ENCODE measurements around the gene SKI.

SKI gene

DNA sequence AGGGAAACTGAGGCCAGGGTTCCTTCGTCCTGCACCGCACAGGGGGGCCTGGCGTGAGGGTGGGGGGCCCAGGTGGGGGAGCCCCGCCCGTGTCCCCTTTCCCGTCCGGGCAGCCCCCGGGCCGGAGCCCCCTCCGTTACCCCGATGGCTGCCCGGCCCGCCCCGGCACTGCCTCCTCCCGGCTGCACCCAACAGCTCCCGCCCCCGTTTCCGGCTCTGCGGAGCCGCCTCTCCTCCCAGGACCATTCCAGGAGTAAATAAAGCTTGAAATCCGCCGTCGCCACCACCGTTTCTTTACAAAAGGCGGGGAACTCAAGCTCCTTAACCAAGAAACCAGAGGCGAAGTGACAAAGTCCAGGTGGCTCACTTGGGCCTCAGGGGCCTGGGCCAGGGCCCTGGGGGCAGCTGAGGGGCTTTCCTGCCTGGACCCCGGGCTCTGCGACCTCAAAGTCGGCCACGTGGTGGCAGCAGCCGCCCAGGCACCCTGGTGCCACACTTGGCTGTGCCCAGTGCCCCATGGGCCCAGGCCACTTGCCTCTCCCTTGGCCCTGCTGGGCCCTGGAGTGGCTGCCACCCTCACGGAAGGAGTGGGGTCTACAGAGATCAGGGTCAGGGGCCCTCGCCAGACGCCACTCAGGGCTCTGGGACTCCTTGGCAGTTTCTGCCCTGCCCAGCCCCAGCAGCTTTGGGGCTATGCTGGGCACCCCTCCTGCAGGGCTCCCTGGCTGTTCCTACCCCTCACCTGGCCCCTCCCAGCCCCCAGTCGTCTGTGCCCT, 33.0 kb upstream of the SKI start:
- DNase-seq, result peak; percentile 67

DNA sequence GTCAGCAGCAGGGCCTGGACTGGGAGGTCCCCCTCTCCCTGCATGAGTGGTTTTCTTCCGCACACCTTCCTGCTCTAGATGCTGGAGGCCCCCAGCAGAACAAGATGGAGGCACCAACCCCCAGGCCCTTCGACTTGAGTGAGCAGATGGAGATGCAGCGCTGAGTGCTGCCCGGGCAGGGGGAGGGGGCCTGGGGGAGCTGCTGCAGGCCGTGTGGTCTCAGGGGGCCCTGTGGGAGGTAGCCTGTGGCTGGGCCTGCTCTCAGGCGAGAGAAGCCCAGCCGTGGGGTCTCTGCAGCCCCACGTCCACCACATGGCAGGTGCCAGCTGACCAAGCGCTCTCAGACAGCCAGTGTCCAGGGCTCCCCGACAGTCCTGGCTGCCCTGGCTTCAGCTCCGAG, 32.3 kb upstream of the SKI start:
- DNase-seq, result peak; percentile 36

DNA sequence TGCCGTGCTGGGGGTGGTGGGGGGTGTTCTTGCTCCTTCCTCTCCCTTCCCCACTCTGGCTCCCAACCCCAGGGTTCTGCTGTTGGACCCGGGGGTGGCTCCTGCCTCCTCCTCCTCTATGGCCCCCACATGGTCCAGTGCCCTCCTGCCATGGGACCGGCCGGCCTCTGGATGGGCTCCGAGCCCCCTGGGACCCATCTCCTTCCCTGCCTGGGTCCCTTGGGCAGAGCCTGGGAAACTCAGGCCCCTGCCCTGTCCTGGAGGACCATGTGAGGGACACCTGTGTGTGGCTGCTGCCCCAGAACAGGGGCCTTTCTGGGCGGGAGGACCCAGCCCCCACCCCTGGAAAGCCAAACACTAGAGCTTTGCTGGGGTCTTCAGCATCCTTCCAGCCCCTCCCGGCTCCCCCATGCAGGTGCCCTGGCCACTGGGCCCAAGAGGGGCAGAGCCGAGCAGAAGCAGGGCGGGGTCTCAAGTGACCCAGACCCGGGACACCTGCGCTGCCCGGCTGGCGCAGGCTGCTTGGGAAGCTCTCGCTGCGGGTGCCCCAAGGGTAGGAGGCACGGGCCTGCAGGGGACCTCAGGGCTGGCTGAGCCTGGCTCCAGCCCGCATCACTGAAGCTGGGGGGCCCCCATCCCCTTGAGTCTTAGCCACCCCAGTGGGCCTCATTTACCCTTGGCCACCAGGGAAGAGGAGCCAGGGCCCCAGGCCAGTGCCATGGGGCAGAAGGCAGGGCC, 31.0 kb upstream of the SKI start:
- no peak for DNase-seq

DNA sequence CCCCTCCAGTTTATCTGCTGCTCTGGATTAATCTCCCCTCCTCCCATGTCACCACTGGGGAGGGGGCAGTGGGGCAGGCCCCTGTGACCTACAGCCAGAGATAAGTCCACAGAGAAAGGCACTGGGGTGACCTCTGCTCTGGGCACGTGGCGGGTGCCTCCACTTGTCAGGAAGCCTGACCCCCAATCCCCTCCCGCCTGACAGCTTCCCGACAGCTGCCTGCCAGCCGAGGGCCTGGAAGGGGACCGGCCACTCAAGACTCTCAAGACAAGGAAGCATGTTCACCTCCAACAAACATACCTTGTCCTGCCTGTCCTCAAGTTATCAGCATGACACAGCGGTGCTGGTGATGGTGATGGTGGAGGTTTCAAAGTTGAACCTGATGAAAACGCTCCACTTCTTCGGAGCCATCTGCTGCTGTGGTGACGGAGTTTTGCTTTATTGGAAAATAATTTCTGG, 30.4 kb upstream of the SKI start:
- no peak for DNase-seq

GRCh38 chr1:2198571-2198970, 29.5 kb upstream of the SKI start:
- DNase-seq, result no peak

GRCh38 chr1:2199042-2199810, 28.9 kb upstream of the SKI start:
- DNase-seq, result no peak

GRCh38 chr1:2200308-2200943, 27.7 kb upstream of the SKI start:
- no peak for DNase-seq

- DNase-seq, result no peak
Observed at GRCh38 chr1:2201062-2201461, 27.1 kb upstream of the SKI start.

- DNase-seq, result no peak
Observed at GRCh38 chr1:2202008-2202575, 26.0 kb upstream of the SKI start.

DNA sequence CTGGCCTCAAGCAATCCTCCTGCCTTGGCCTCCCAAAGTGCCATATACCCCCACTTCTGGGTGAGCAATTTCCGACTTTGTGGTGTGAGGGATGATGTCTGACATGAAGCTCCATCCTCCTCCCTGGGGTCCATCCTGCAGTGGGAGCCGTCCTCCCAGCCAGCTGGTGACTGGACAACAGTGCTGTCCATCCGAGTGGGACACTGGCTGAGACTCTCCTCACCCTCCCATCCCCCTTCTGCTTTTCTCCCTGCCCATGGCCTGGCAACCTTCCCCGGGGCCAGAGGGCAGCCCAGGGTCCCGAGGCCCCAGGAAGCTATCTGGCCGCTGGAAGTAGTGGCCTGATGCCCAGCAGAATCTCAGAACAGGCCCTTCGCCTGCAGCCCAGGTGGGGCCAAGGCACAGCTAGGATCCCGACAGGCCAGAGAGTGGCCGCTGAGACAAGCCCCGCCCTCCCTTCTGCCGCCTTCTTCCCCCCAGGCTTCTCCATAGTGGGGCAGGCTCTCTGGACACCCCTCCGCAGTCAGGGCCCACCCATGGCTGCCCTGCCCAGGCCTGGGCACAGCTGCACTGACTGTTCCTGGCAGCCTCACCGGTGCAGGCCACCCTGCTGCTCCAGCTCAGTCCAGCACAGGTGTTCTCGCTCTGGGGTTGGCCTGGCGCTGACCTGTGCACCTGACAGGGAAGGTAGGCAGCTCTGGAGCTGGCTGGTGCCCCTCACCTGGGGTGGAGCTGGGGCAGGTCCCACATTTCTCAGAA, 25.1 kb upstream of the SKI start:
- no peak for DNase-seq

- no peak for DNase-seq
Observed at GRCh38 chr1:2203671-2204414, 24.3 kb upstream of the SKI start.

DNA sequence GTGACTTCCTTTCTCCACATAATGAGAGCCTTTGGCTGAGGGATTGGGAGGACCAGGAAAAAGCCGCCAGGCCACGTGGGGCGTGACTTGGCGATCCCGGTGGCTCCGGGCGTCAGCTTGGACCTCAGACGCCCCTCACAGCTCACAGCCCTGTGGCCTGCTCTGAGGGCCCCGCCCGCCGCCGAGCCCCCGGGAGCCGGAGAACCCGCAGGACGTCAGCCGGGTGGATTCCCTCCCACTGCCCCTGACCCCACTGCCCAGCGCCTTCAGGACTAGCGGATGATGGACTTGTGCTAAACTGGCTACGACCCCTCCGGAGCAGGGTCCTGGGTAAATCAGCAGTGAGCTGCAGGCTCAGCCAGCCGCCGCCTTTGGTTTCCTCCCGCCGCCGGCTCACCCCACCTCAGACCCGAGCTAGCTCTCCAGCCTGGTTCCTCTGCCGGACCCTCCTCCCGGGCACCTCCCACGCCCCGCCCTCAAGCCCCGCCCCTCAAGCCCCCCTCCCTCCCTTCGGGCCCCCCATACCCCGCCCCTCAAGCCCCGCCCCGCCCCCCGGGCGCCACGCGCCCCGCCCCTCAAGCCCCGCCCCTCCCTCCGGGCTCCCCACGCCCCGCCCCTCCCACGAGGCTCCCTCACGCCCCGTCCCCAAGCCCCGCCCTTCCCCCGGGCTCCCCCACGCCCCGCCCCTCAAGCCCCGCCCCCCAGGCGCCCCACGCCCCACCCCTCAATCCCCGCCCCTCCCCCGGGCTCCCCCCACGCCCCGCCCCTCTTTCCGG, 23.5 kb upstream of the SKI start:
- DNase-seq, result peak; percentile 94

DNA sequence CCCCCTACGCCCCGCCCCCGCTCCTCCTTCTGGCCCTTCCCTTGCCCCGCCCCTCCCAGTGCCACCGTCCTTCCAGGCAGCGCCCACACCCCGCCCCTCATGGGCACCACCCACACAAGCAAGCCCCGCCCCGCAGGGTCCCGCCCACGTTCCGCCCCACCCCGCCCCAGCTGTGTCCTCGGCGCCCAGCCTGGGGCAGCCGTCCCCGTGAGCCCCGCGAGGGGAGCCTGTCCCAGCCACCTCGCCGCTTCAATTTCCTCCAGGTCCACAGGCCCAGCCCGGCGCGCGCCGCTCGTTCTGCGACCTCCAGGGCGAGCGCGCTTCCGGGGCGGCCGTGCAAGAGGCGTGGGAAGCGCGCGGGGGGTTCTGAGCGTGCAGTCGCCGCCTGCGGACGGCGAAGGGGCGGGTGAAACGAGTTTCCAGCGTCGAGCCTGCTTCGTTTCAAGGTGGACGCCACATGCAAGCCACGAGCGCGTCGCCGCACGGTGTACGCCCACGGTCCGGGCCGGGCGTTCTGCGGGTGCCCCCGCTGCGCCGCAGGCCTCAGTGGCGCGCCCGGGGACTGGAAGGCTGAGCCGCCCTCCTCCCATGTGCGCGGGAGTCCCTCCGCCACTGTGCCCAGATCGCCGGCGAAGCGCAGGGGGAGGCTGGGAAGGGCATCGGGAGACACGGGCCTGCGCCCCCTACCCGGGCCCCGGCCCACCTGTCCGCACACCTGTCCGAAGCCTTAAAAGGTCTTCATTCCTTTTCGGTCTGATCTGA, 22.7 kb upstream of the SKI start:
- DNase-seq, result no peak

DNA sequence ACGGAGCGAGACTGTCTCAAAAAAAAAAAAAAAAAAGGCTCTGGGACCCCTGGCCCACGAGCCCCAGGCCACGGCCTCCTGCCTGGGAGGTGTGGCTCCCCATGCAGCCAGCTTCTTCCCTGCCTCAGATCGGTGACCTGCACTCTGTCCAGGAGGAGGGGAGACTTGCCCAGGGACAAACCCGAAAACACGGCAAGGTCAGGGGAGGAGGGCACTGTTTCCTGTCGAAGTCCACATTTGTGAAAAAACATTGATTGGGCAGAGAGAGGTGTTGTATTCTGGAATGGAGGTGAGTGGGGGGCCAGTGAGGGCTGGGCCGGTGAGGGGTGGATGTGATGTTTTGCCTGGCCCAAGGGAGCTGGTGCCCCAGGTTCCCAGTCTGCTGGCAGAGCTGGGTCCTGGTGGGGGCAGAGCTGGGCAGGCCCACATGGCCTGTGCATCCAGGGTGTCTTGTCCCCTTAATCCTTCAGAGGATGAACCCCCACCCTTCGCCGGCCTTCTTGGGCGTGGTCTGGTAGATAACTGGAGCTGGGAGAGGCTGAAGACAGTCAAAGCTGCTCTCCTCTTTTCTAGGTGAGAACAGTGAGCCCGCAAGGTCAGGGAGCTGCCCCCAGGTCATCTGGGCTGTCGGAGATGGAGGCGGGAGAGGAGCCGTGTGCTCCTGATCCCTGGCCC, 21.2 kb upstream of the SKI start:
- no peak for DNase-seq

DNA sequence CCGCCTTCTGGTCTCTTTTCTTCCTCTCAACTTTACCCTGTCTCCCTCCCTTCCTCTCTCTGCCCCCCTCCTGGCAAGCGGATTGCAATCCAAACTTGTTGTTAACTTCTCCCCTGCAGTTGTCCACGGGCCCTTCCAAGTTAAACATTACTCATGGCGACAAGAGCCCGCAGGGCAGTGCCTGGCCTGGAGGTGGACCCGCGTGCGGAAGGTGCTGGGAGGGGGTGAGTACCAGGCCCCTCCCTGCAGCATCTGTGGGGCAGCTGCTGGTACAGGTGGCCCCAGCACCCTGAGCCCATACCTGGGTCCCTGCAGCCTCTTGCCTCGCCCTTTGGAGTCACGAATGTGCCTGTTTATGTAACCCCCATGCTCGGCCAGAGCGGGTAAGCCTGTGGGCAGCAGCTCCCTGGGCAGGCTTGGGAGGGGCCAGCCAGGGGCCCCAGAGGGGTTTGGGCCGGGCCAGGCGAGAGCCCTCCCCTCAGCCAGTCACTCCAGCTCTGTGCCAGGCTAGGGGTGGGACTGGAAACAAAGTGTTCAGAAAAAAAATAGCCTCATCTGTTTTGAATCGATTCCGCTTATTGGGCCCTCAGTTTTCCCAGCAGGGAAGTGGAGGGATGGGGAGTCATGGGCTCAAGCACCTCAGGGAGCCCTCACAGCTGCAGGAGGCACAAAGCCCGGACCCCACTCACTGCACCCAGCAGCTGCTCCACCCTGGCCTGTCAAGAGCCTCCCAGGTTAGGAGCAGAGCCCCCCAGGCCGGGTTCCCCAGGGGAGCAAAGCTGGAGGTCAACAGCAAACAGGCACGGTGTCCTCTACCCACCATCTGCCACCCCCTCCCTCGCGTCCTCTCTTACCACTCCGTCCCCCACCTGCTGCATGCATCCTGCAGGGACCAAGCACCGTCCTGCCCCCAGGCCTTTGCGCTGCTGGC, 19.5 kb upstream of the SKI start:
- no peak for DNase-seq

DNA sequence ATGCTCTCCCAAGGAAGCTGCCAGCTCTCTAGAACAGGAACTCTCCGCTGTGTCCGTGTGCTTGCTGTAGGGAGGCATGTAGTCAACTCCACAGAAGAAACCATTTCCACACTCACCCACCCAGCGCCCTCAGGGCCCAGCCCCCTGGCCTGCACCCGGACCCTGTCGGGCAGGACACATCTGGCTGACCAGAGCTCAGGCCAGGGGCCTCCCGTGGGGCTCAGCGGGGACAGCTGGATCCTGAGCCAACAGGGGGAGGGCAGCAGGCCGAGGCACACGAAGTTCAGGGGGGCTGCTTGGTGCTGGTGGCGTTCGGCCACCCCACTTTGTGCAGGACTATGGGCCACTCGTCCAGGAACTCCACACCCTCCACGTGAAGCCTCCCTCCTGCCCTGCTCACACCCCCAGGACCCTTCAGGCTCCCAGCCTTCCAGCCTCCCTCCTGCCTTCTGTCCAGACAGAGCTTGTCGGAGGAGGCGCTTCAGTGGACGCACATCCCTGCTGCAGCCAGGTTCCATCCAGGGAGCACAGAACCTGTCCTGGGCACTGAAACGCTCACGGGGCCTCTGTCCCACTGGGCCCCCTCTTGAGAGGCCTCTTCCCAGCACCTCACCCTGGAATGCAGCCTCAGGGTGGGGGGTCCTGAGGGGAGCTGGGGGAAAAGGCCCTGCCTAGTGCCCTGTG, 18.6 kb upstream of the SKI start:
- DNase-seq, result no peak

DNA sequence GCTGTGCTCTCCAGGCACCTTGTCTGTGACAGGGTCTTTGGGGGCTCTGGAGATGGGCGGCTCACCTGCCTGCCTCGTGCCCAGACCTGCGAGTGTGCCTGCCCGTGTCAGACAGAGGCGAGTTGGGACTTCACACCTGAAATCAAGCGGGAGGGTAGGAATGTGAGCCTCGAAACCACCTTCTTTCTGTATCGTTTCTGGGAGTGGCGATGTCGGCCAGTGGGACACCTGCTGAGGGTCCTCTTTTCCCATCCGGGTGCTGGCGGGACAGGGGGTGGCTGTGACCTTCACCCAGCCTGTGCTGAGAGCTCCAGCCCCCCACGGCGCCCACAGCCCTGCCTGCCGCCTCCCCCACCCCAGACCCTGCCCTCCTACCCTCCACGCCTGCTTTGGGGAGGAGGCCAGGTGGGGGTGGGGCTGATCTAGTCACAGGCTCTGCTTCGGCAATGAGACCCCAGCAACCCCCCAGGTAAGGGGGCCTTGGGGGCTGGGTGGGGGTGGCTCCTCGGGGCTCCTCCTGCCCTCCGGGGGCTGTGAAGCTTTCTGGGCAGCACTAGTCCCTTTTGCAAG, 17.9 kb upstream of the SKI start:
- DNase-seq, result no peak

All from NCI-H2171 (cell line).